DMS53 treated with DMSO at 0.1 percent for 48 hours (cell line): ENCODE data around the gene MTMR2.

Experiments
- DNase-seq: peaks from one replicate; lab custom pipeline; 2025; ENCODE audit not compliant: unreplicated experiment; lab: John Stamatoyannopoulos, UW

Gene MTMR2

DNA sequence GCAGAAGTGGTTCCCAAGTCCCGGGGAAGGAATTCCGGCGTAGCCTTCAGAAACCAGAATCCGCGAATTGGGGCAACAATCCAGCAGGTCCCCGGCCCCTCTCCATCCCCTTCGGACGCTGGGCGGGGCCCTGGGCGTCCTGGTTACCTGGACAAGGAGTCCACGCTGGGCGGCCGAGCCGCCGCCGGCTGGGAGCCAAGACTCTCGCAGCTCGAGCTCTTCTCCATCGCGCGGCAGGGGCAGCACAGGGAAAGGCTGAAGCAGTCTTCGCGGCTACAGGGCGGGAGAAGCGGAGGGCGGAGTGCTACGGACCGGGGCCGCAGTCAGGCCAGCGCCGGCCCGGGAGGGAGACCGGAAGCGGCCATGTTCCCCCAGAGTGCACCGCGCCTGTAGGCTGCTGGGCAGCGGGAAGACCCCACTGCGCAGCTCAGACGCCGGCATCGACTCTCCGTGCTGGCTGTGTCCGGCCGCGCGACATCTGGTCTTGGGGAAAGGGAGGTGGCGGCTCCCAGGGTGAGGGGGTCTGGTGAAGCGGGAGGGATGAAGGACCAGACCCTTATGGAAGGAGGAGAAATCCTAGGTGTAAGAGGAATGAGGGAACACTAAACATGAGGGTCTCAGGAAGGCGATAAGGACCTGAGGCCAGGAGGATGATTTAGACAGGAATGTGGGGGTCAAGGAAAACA is at the start of gene MTMR2:
Gene MTMR2, minus strand, starts transcription at position 380 of the 686 bp plus-strand sequence. Its CDS starts 153 bp downstream, at position 227.
- peak; percentile 73 for DNase-seq

DNA sequence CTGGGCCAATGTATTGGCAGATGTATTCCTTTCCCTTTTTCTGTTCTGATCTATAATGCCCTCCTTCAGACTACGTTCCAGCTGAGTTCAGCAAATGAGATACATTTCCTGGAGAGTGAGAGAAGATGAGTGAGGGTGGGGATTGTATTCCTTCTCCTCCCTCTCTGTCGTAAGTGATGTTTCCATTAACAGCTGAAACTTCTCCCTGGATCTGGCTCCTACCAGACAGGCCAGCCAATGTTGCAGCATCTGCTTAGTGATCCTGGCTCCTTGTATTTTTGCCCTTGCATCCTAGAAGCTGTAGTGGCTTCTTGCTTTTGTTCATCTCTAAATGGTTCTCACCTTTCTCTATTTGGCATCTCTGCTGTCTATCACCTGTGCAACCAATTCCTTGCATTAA is 48.2 kb upstream of the MTMR2 start:
- DNase-seq: no peak

- no peak for DNase-seq
Observed at GRCh38 chr11:95968585-95968984, 44.7 kb upstream of the MTMR2 start.

DNA sequence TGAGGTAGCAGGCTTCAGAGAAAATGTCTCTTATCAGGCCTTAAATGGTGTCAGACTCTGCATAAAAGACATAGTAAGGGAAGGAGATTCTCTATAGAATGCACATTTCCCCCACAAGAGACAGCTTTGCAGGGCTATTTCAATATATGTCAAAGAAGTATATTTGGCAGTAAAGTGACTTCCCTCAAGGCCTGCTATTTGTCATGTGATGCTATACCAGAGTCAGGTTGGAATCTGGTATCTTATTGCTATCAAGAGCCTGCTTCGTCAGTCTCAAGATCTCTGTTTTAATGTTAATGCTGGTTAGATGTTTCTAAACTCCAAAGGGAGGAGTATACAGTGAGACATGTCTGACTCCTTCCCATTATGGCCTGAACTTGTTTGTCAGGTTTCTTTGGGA is 40.4 kb upstream of the MTMR2 start:
- no peak for DNase-seq

GRCh38 chr11:95961758-95962157 is 37.9 kb upstream of the MTMR2 start:
- no peak for DNase-seq

GRCh38 chr11:95950905-95951304 is 27.0 kb upstream of the MTMR2 start:
- DNase-seq: no peak

DNA sequence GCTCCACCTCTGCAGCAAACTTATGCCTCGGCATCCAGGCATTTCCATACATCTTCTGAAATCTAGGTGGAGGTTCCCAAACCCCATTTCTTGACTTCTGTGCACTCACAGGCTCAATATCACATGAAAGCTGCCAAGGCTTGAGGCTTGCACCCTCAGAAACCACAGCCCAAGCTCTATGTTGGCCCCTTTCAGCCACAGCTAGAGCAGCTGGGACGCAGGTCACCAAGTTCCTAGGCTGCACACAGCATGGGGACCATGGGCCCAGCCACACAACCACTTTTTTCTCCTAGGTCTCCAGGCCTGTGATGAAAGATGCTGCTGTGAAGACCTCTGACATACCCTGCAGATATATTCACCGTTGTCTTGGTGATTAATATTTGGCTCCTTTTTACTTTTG is 24.7 kb upstream of the MTMR2 start:
- no peak for DNase-seq

GRCh38 chr11:95944623-95945022 is 20.7 kb upstream of the MTMR2 start:
- DNase-seq: no peak

- DNase-seq: no peak
Observed at GRCh38 chr11:95943546-95943945, 19.6 kb upstream of the MTMR2 start.

DNA sequence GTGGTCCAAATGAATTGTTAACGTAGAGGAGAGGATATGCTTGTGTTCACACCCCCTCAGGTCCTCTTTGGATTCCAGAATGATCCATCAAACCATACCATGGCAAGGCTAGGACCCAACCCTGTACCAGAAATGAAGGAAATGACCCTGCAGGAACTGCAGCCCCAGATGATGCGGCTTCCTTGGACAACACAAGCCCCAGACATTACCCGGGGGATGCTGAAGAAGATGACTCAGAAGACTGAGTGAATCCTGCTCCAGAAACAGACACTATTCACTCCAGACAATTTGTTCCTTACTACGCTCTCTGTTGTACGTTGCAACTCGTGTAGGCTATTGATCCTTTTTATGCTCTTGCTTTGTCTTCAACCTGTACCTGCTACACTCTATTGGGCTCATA is 15.2 kb upstream of the MTMR2 start:
- DNase-seq: no peak

DNA sequence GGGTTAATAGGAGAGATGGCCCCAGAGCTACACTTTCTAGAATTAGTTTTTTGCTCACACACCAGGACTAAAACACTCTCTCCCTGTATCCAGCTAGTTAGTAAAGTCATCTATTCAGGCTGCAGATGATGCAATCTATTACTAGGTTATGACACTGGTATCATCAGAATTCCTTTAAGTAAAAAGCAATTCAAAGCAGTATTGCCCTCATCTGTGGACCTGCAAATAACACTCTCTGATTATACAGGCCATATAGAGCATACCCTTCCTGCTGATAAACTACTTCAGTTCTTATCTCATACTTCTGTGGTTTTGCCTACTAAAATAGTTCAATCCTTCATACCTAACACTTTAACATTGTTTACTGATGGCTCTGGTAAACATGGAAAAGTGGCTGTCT is 13.5 kb upstream of the MTMR2 start:
- no peak for DNase-seq

DNA sequence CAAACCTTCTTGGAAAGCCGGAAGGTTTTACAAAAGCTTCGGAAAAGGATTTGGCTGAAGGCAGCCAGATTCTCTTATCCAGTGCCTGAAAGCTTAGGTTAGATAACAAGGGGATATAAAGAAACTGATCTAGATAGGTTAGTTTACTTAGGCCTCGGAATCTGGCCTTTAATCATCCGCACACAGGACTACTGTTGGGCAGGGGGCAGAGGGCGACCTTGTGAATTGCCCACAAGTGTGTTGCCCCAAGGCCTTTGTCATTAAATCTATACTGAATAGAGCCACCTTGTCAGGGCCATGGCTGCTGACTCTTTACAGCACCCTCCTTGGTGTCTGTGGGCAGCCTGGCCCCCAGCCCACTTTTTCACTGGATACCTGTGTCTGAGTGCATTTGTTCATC is 9.7 kb upstream of the MTMR2 start:
- DNase-seq: no peak

DNA sequence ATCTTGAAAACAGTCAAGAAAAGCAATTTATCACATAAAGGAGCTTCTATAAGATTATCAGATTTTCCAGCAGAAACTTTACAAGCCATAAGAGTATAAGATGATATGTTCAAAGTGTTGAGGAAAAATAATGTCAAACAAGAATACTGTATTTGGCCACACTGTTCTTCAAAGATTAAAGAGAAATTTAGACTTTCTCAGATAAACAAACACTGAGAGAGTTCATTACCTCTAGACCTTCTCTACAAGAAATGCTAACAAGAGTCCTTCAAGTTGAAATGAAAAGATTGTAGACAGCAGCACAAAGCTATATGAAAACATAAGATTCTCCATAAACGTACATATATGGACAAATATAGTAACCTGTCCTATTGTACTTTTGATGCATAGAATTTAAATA is 8.0 kb upstream of the MTMR2 start:
- DNase-seq: no peak

DNA sequence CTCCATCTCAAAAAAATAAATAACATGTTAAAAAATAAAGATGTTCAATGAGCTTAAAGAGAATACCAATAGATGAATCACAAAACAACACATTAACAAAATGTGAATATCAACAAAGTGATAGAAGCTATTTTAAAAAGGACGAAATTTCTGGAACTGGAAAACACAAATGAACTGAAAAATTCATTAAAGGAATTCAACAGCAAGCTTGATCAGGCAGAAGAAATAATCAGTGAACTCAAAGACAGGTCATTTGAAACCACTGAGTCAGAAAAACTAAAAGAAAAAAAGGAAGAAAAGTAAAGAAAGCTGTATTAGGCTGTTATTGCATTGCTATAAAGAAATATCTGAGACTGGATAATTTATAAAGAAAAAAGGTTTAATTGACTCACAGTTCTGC is 7.0 kb upstream of the MTMR2 start:
- no peak for DNase-seq

GRCh38 chr11:95926726-95927125 is 2.8 kb upstream of the MTMR2 start:
- no peak for DNase-seq

DNA sequence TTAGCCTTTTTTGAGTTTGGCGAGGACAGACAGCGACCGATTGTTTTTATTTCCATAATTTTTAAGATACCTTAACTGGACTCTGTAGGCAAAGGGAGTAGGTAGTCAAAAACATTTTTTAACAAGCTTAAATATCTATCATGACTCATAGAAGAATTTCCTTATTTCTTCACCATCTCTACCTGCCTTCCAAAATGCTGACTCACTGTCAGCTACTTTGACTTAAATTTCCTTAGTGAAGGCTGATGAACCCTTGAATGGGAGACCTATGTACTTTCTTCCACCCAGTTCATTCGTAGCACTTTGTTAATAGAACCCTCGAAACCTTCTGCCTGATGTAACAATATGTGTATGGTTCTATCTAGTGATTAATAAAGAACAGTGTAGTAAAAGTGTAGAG is 1.1 kb upstream of the MTMR2 start:
- DNase-seq: peak; percentile 47

- DNase-seq: peak; percentile 46
Observed at GRCh38 chr11:95924414-95924760, 480 bp upstream of the MTMR2 start.

- no peak for DNase-seq
Observed at GRCh38 chr11:95923439-95923727, 524 bp downstream of the MTMR2 start.

GRCh38 chr11:95922536-95923438 is 1.1 kb downstream of the MTMR2 start:
- DNase-seq: no peak

DNA sequence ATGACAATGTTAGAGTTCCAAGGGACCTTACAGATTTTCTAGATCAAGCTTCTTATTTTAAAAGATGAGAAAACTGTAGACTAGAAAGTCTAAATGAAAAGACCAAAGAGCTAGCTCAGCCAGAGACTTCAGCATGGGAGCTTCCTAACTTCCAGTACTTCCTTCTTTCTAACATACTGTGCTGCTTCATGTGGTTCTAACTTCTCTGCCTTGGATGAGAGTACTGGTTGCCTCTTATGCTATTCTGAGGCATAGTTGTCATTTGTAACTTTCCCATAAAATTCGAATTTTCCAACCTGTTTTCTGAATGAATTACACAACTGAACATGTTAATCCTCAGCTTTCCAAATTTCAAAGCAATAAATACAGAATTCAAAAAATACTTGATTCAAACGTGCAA is 1.8 kb downstream of the MTMR2 start:
- DNase-seq: no peak

- no peak for DNase-seq
Observed at GRCh38 chr11:95920460-95921105, 3.3 kb downstream of the MTMR2 start.

DNA sequence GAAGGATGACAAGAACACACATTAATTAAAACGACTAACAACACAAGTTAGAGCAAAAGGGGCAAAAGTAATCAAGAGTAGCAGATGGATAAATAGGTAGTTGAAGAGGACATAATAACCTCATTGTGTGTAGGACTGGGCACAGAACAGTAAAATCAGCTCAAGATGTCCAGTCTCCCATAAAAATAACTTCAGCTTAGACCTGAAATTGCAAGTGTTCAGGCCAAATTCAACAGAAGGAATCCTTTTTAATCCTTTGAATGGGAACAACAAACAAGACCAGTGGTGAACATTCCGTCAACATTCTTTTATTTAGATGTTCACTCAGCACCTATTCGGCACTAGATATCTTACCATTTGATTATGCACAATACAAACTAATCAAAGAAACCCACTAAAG is 4.4 kb downstream of the MTMR2 start:
- no peak for DNase-seq
